H9 (cell line): ENCODE measurements around the gene IPP. TPM values are rescaled to one million over a fixed set of nuclear protein-coding genes. Genes with fewer than 3 reads are reported as not detected.

Experiments used
- DNase-seq: peaks from one replicate; pipeline ENCODE4 v3.0.0-alpha.2; 2017
- H2AFZ ChIP-seq: one replicate; pipeline ENCODE4 v1.6.1; 2013; ENCODE audit warnings: mild to moderate bottlenecking, low read length, control low read depth, moderate library complexity
- H2AK5ac ChIP-seq: 2 replicates; pipeline ENCODE4 v1.6.1; 2013; ENCODE audit warnings: low read length, control low read depth, mixed read lengths; ENCODE audit not compliant: insufficient read length
- H2BK120ac ChIP-seq: one replicate; pipeline ENCODE4 v1.6.1; 2013; ENCODE audit warnings: low read depth, mild to moderate bottlenecking, low read length, control low read depth, inconsistent platforms; ENCODE audit not compliant: poor library complexity, severe bottlenecking
- H2BK12ac ChIP-seq: 2 replicates; pipeline ENCODE4 v1.6.1; 2013; ENCODE audit warnings: low read length, control low read depth, mixed read lengths, low read depth; ENCODE audit not compliant: insufficient read length
- H2BK15ac ChIP-seq: 2 replicates; pipeline ENCODE4 v1.6.1; 2013; ENCODE audit warnings: low read depth, low read length, control low read depth
- H2BK20ac ChIP-seq: one replicate; pipeline ENCODE4 v1.6.1; 2013; ENCODE audit warnings: low read depth, mild to moderate bottlenecking, low read length, control low read depth, inconsistent platforms; ENCODE audit not compliant: poor library complexity, severe bottlenecking
- H2BK5ac ChIP-seq: 2 replicates; pipeline ENCODE4 v1.6.1; 2013; ENCODE audit warnings: low read length, control low read depth, mixed read lengths; ENCODE audit not compliant: insufficient read length
- H3K14ac ChIP-seq: 2 replicates; pipeline ENCODE4 v1.6.1; 2013; ENCODE audit warnings: low read length, control low read depth; ENCODE audit not compliant: insufficient read depth
- H3K18ac ChIP-seq: 2 replicates; pipeline ENCODE4 v1.6.1; 2013; ENCODE audit warnings: low read depth, mild to moderate bottlenecking, mixed read lengths, low read length, control low read depth; ENCODE audit not compliant: insufficient read length
- H3K23ac ChIP-seq: 2 replicates; pipeline ENCODE4 v1.6.1; 2013; ENCODE audit warnings: low read length, control low read depth, mixed read lengths, low read depth; ENCODE audit not compliant: insufficient read length
- H3K23me2 ChIP-seq: 2 replicates; pipeline ENCODE4 v1.6.1; 2013; ENCODE audit warnings: low read depth, mild to moderate bottlenecking, mixed read lengths, low read length, control low read depth; ENCODE audit not compliant: insufficient read length, poor library complexity, severe bottlenecking
- H3K27ac ChIP-seq: 2 replicates; pipeline ENCODE4 v1.5.1; 2013; ENCODE audit warnings: low read length, control low read depth, mixed read lengths, low read depth; ENCODE audit not compliant: insufficient read length
- H3K27me3 ChIP-seq: 2 replicates; pipeline ENCODE4 v1.6.1; 2013; ENCODE audit warnings: low read length, control low read depth, inconsistent platforms; ENCODE audit not compliant: insufficient read depth
- H3K4ac ChIP-seq: 2 replicates; pipeline ENCODE4 v1.6.1; 2013; ENCODE audit warnings: low read depth, mild to moderate bottlenecking, control low read depth, inconsistent platforms, low read length, moderate library complexity
- H3K4me1 ChIP-seq: 2 replicates; pipeline ENCODE4 v1.6.1; 2013; ENCODE audit warnings: low read length, control low read depth, inconsistent platforms; ENCODE audit not compliant: insufficient read depth
- H3K4me2 ChIP-seq: 2 replicates; pipeline ENCODE4 v1.6.1; 2013; ENCODE audit warnings: low read length, control low read depth, mixed read lengths; ENCODE audit not compliant: insufficient read length, insufficient read depth
- H3K56ac ChIP-seq: 2 replicates; pipeline ENCODE4 v1.6.1; 2013; ENCODE audit warnings: low read depth, mild to moderate bottlenecking, mixed read lengths, low read length, control low read depth; ENCODE audit not compliant: insufficient read length
- H3K79me1 ChIP-seq: 2 replicates; pipeline ENCODE4 v1.6.1; 2013; ENCODE audit warnings: low read depth, mild to moderate bottlenecking, moderate library complexity, low read length, control low read depth, inconsistent platforms; ENCODE audit not compliant: insufficient read depth, poor library complexity, severe bottlenecking
- H3K79me2 ChIP-seq: 2 replicates; pipeline ENCODE4 v1.6.1; 2013; ENCODE audit warnings: low read length, control low read depth, inconsistent platforms; ENCODE audit not compliant: insufficient read depth
- H3K9ac ChIP-seq: 2 replicates; pipeline ENCODE4 v1.6.1; 2013; ENCODE audit warnings: low read length, control low read depth, mixed read lengths; ENCODE audit not compliant: insufficient read length; ENCODE audit errors: extremely low read depth
- H3K9me3 ChIP-seq: one replicate; pipeline ENCODE4 v1.6.1; 2013; ENCODE audit warnings: low read depth, low read length, inconsistent platforms; ENCODE audit not compliant: control insufficient read depth
- H3T11ph ChIP-seq: one replicate; pipeline ENCODE4 v1.6.1; 2013; ENCODE audit warnings: mild to moderate bottlenecking, low read length, control low read depth, inconsistent platforms
- H4K20me1 ChIP-seq: one replicate; pipeline ENCODE4 v1.6.1; 2013; ENCODE audit not compliant: control insufficient read depth, insufficient read length, insufficient read depth
- H4K5ac ChIP-seq: 2 replicates; pipeline ENCODE4 v1.6.1; 2013; ENCODE audit warnings: low read depth, mild to moderate bottlenecking, mixed read lengths, low read length, control low read depth; ENCODE audit not compliant: insufficient read length
- H4K8ac ChIP-seq: replicated peaks from 2 replicates; pipeline ENCODE4 v1.6.1; 2013; ENCODE audit warnings: low read length, control low read depth, mixed read lengths, low read depth; ENCODE audit not compliant: insufficient read length
- H4K91ac ChIP-seq: 2 replicates; pipeline ENCODE4 v1.6.1; 2013; ENCODE audit warnings: low read depth, mild to moderate bottlenecking, moderate library complexity, mixed read lengths, low read length, control low read depth; ENCODE audit not compliant: insufficient read length
- H3K27ac Mint-ChIP-seq, 3 experiments: 2 replicates in 2 of 3; 3 replicates in 1 of 3; pipeline ENCODE4 v1.8.0; 2020 to 2021; ENCODE audit warnings: mixed read lengths in 3 of 3, mild to moderate bottlenecking in 1 of 3, moderate library complexity in 1 of 3
- H3K27me3 Mint-ChIP-seq: 2 replicates; pipeline ENCODE4 v1.8.0; 2021; ENCODE audit warnings: low read depth, mild to moderate bottlenecking, moderate library complexity, mixed read lengths
- H3K36me3 Mint-ChIP-seq, 3 experiments: 2 replicates in 2 of 3; 3 replicates in 1 of 3; pipeline ENCODE4 v1.8.0; 2020 to 2021; ENCODE audit warnings: low read depth in 3 of 3, mixed read lengths in 3 of 3; ENCODE audit not compliant: insufficient read depth in 1 of 3
- H3K4me1 Mint-ChIP-seq, 2 experiments: 2 replicates each; pipeline ENCODE4 v1.8.0; 2020; ENCODE audit warnings: mixed read lengths in 2 of 2
- H3K4me3 Mint-ChIP-seq, 2 experiments: 2 replicates in 1 of 2; 3 replicates in 1 of 2; pipeline ENCODE4 v1.8.0; 2020 to 2021; ENCODE audit warnings: mild to moderate bottlenecking in 2 of 2, mixed read lengths in 2 of 2, moderate library complexity in 1 of 2
- H3K9me3 Mint-ChIP-seq, 2 experiments: 2 replicates in 1 of 2; 3 replicates in 1 of 2; pipeline ENCODE4 v1.8.0; 2020; ENCODE audit warnings: mild to moderate bottlenecking in 2 of 2, mixed read lengths in 2 of 2, moderate library complexity in 1 of 2
- WGBS: extraction: QIAGEN DNeasy Blood & Tissue Kit; methylation state at CpG from one replicate; pipeline ENCODE4 v1.1.7; 2013; ENCODE audit warnings: missing lambda C conversion rate, low lambda C conversion rate, mixed read lengths; ENCODE audit not compliant: insufficient read length; ENCODE audit errors: extremely low coverage; 5-methylcytosine and 5-hydroxymethylcytosine counted together
- total RNA-seq: library from RNA; stranded (reverse); gene quantifications from 2 replicates; pipeline ENCODE4 v1.2.1, GENCODE V29; 2021
- TF ChIP-seq, protein P1 (sequence below): fragments of 200-600 bp; sonication (generic); conservative IDR thresholded peaks from 3 replicates; pipeline ENCODE4 v1.8.0; 2021; ENCODE audit warnings: antibody characterized with exemption, mild to moderate bottlenecking

The IPP gene
- total RNA-seq, 1 experiment from 2014 or later: 6.3 TPM

DNA sequence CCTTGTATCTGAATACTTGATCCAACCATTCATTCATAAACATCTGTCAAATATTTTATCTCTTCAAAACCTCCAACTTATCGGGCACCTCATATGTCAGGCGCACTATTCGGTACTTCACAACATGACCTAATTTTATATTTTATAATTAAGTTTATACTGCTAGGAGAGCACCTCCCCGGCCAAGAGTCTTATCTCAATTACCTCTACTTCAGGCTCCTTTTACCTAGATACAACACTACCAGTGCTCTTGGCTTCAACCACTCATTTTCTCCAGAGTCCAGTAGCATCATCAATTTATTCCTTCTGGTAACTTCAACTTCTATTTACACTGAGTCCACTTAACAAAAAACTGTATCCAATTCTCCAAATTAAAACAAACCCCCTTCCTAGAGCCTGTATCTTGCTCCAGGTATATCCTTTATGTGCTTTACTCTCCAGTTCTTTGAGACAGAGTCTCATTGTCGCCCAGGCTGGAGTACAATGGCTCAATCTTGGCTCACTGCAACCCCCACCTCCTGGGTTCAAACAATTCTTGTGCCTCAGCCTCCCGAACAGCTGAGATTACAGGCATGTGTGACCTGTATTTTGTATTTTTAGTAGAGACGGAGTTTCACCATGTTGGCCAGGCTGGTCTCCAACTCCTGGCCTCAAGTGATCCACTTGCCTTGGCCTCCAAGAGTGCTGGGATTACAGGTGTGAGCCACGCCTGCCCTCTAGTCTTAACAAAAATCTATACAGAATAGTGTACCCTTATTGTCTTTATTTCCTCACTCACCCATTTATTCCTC is 82.9 kb downstream of the IPP start:
- no peak overlapping the region for H3K27ac Mint-ChIP-seq

More for the DNA sequence above, 82.9 kb downstream of the IPP start:
- no peaks in the 10 kb centered on the region for H3K27me3 Mint-ChIP-seq
- no peak overlapping the region for H2BK12ac ChIP-seq
- no peak overlapping the region for H2BK20ac ChIP-seq
- no peaks in the 10 kb centered on the region for H3K4me1 ChIP-seq
- H2BK5ac ChIP-seq: no peak overlapping the region
- H3K23ac ChIP-seq: no peak overlapping the region
- H3K18ac ChIP-seq: no peak overlapping the region
- H3K56ac ChIP-seq: no peak overlapping the region
- H3K23me2 ChIP-seq: no peaks in the 10 kb centered on the region
- H4K5ac ChIP-seq: no peak overlapping the region
- no peaks in the 10 kb centered on the region for H3K27me3 ChIP-seq
- TF ChIP-seq, protein P1, sequence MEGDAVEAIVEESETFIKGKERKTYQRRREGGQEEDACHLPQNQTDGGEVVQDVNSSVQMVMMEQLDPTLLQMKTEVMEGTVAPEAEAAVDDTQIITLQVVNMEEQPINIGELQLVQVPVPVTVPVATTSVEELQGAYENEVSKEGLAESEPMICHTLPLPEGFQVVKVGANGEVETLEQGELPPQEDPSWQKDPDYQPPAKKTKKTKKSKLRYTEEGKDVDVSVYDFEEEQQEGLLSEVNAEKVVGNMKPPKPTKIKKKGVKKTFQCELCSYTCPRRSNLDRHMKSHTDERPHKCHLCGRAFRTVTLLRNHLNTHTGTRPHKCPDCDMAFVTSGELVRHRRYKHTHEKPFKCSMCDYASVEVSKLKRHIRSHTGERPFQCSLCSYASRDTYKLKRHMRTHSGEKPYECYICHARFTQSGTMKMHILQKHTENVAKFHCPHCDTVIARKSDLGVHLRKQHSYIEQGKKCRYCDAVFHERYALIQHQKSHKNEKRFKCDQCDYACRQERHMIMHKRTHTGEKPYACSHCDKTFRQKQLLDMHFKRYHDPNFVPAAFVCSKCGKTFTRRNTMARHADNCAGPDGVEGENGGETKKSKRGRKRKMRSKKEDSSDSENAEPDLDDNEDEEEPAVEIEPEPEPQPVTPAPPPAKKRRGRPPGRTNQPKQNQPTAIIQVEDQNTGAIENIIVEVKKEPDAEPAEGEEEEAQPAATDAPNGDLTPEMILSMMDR: no peak
- peaks cover 14% of the 10 kb centered on the region for H3K79me1 ChIP-seq
- H3K27ac ChIP-seq: no peak overlapping the region
- no peak overlapping the region for H4K8ac ChIP-seq
- H3K9me3 ChIP-seq: no peaks in the 10 kb centered on the region
- H3K79me2 ChIP-seq: peaks cover 59% of the 10 kb centered on the region; the same call in 1 of the 2 replicates
- peaks cover 9 to 13% (median 10%) of the 10 kb centered on the region in 3 experiments for H3K36me3 Mint-ChIP-seq
- H2AK5ac ChIP-seq: no peak overlapping the region
- H2BK120ac ChIP-seq: no peak overlapping the region
- no peak overlapping the region for H3K4me3 Mint-ChIP-seq
- DNase-seq: no peak
- no peak overlapping the region for H3K4ac ChIP-seq
- H2BK15ac ChIP-seq: no peak overlapping the region
- 100% methylated on average over 1 of the region's 8 CpGs for WGBS
- H3K4me2 ChIP-seq: no peak overlapping the region
- no peak overlapping the region for H2AFZ ChIP-seq
- H4K91ac ChIP-seq: no peak overlapping the region
- no peaks in the 10 kb centered on the region for H4K20me1 ChIP-seq
- no peak overlapping the region for H3K9ac ChIP-seq
- H3K4me1 Mint-ChIP-seq: peaks cover 3 to 9% of the 10 kb centered on the region in 2 experiments; a peak in 3 of 4 replicates
- 0 out of 5 replicates have a peak, but pooled peaks cover 0 to 3% of the 10 kb centered on the region in 2 experiments for H3K9me3 Mint-ChIP-seq
- no peak overlapping the region for H3T11ph ChIP-seq
- H3K14ac ChIP-seq: no peak overlapping the region
